HepG2 (cell line): ENCODE results near the gene MYO16.

Experiments used
- ARID2 ChIP-seq: sonication (generic); formaldehyde crosslinking; IDR thresholded peaks from 2 replicates; pipeline ENCODE4 v1.8.1; 2022; ENCODE audit warnings: mild to moderate bottlenecking, missing genetic modification reagents, borderline replicate concordance
- CENPX ChIP-seq: sonication (generic); formaldehyde crosslinking; IDR thresholded peaks from 2 replicates; pipeline ENCODE4 v1.9.0; 2021; ENCODE audit warnings: mild to moderate bottlenecking, missing genetic modification reagents, moderate library complexity
- DPF2 ChIP-seq: sonication (generic); formaldehyde crosslinking; IDR thresholded peaks from 2 replicates; pipeline ENCODE4 v1.4.0; 2020; ENCODE audit warnings: mild to moderate bottlenecking, low read depth, missing genetic modification reagents, borderline replicate concordance
- ESRRA ChIP-seq: sonication (generic); formaldehyde crosslinking; IDR thresholded peaks from 2 replicates; pipeline ENCODE4 v1.5.1; 2020; ENCODE audit warnings: mild to moderate bottlenecking, low read depth, missing genetic modification reagents
- IRF2 ChIP-seq: IDR thresholded peaks from 2 replicates; pipeline ENCODE4 v1.6.1; 2018; ENCODE audit warnings: missing genetic modification reagents, missing compliant biosample characterization
- KDM2A ChIP-seq: sonication (generic); formaldehyde crosslinking; IDR thresholded peaks from 2 replicates; pipeline ENCODE4 v1.4.0; 2020; ENCODE audit warnings: low read depth, missing genetic modification reagents, borderline replicate concordance
- KDM4B ChIP-seq: sonication (generic); formaldehyde crosslinking; IDR thresholded peaks from 2 replicates; pipeline ENCODE4 v1.4.0; 2020; ENCODE audit warnings: missing genetic modification reagents
- NFYC ChIP-seq: IDR thresholded peaks from 2 replicates; pipeline ENCODE4 v1.6.1; 2016; ENCODE audit warnings: missing genetic modification reagents, missing compliant biosample characterization
- POLR2AphosphoS5 ChIP-seq: IDR thresholded peaks from 2 replicates; pipeline ENCODE4 v1.6.1; 2012; ENCODE audit warnings: low read depth, low read length
- U2AF2 ChIP-seq: fragments of 200-400 bp; formaldehyde crosslinking; IDR thresholded peaks from 2 replicates; pipeline ENCODE4 v1.6.1; 2017; ENCODE audit warnings: low read depth, mild to moderate bottlenecking, low read length

GRCh38 chr13:108752276-108752675 lies 122.9 kb downstream of the MYO16 start:
- TF ChIP-seq DPF2 (CRISPR knock-in tag) (no peak), U2AF2 (no peak), CENPX (CRISPR knock-in tag) (no peak), KDM2A (CRISPR knock-in tag) (no peak), POLR2AphosphoS5 (no peak), ESRRA (no peak), KDM4B (CRISPR knock-in tag) (no peak), NFYC (no peak), IRF2 (CRISPR knock-in tag) (no peak), ARID2 (no peak)
